Small intestine (tissue), 7 donors: ENCODE results near the gene CYBC1. TPM values are rescaled to one million over a fixed set of nuclear protein-coding genes. Genes with fewer than 3 reads are reported as not detected.

Experiments used
- DNase-seq, 2 donors: peaks; one replicate each; pipeline versions ENCODE4 v3.0.0 to v3.0.0-alpha.2; 2013
- FAIRE-seq: peaks from 2 replicates; lab custom pipeline; 2012; peaks lifted over from hg19 to GRCh38; lab: Jason Lieb, UNC
- H3K27ac ChIP-seq, 3 donors: one replicate each; pipeline ENCODE4 v1.5.1; 2013; ENCODE audit warnings: low read length in 2 of 3, mild to moderate bottlenecking in 2 of 3, control low read depth in 1 of 3, inconsistent platforms in 1 of 3, low read depth in 1 of 3, moderate library complexity in 1 of 3
- H3K27me3 ChIP-seq, 3 donors: one replicate each; pipeline ENCODE4 v1.6.1; 2013; ENCODE audit warnings: low read length in 3 of 3, inconsistent platforms in 1 of 3; ENCODE audit not compliant: control insufficient read depth in 3 of 3, insufficient read depth in 3 of 3
- H3K36me3 ChIP-seq, 3 donors: one replicate each; pipeline ENCODE4 v1.6.1; 2013; ENCODE audit warnings: low read length in 3 of 3, inconsistent platforms in 1 of 3, low read depth in 1 of 3, mild to moderate bottlenecking in 1 of 3, moderate library complexity in 1 of 3; ENCODE audit not compliant: control insufficient read depth in 3 of 3, insufficient read depth in 2 of 3
- H3K4me1 ChIP-seq, 3 donors: one replicate each; pipeline ENCODE4 v1.6.1; 2013; ENCODE audit warnings: low read length in 2 of 3, inconsistent platforms in 1 of 3, low read depth in 1 of 3, mild to moderate bottlenecking in 1 of 3, moderate library complexity in 1 of 3; ENCODE audit not compliant: control insufficient read depth in 3 of 3, insufficient read depth in 2 of 3
- H3K4me3 ChIP-seq, 3 donors: one replicate each; pipeline ENCODE4 v1.5.1; 2013; ENCODE audit warnings: low read length in 3 of 3, control low read depth in 1 of 3, inconsistent platforms in 1 of 3, low read depth in 1 of 3, mild to moderate bottlenecking in 1 of 3, moderate library complexity in 1 of 3
- H3K9me3 ChIP-seq, 2 donors: one replicate each; pipeline ENCODE4 v1.6.1; 2013; ENCODE audit warnings: low read depth in 1 of 2, low read length in 1 of 2; ENCODE audit not compliant: control insufficient read depth in 2 of 2, insufficient read depth in 1 of 2
- WGBS, 3 donors: extraction: QIAGEN DNeasy Blood & Tissue Kit; methylation state at CpG; one replicate each; pipeline ENCODE4 v1.1.7; 2013; 5-methylcytosine and 5-hydroxymethylcytosine counted together
- polyA plus RNA-seq, 4 donors: library from polyadenylated mRNA; stranded (reverse) in 3 of 4; unstranded in 1 of 4; fragments of 200-250 nt in 3 of 4; fragments of 120-200 nt in 1 of 4; gene quantifications; one replicate each; pipeline versions ENCODE4 v1.2.1 to v1.2.3, GENCODE V29; 2013
- donor health status: healthy with polysubstance abuse.
- donor health status: control.
- donor health status: control.
- donor health status: Bipolar disorder and iron deficiency.
- donor health status: healthy.

Gene CYBC1
- polyA plus RNA-seq, 4 donors, result 37.6 to 57.8 (median 41.2) TPM

DNA sequence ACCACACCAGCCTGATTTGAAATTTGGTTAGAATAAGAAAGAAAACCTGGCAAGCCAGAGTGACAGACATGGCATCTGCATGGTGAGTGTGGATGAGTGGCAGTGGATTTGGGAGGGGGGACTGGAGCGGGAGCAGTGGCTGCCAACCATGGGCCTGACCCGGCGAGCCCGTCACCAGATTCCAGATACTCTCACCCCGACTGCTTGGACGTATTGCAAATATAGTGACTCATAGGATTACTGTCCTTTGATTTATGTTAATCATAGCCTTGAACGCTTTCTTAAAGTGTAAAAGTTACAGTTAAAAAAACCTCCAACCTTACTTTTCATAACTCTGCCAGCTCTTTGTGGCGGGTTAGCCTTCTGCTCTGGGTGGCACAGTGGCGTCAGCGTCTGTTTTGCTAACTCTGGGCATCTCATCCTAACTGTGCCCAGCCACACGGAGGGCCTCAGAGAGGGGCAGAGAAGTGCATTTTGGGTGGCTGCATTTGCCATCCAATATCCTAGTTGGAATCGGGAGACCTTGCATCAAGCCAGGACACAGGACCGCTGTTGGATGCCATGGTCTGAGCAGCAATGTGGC, 42.2 kb upstream of the CYBC1 start:
- H3K27ac ChIP-seq, result no peak overlapping the region
- H3K4me1 ChIP-seq, result peaks cover 0 to 12% (median 0%) of the 10 kb centered on the region in 3 donors
- 49 to 83% (median 64%) methylated on average over 13 of the region's 13 CpGs for WGBS, 3 donors
- H3K9me3 ChIP-seq, result no peaks in the 10 kb centered on the region
- no peaks in the 10 kb centered on the region for H3K27me3 ChIP-seq
- no peak overlapping the region for H3K4me3 ChIP-seq
- FAIRE-seq (no peak), DNase-seq (no peak)
- H3K36me3 ChIP-seq, result peaks cover 0 to 21% (median 6%) of the 10 kb centered on the region in 3 donors

DNA sequence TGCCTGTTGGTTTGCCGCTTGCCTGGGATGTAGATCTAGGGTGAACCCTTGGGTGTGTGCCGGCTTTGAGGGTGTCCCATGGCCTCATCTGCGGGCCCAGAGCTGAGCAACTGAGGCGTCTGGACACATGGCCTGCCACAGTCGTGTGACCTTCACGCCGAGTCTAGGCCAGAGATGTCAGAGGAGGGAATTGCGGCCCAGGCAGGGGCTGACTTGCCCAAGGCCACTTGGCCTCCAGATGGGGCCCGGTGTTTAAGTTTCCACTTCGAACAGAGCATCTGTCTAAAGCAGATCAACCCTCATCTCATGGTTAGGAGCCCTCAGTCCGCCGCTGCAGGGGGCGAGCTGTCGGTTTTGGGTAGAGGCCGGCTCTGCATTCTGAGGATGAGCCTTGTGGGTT, 41.0 kb upstream of the CYBC1 start:
- Histone ChIP-seq H3K9me3 (no peaks in the 10 kb centered on the region), H3K27me3 (no peaks in the 10 kb centered on the region), H3K4me3 (no peak overlapping the region), H3K36me3 (peaks cover 3 to 33% (median 7%) of the 10 kb centered on the region in 3 donors), H3K27ac (no peak overlapping the region), H3K4me1 (peaks cover 0 to 7% (median 0%) of the 10 kb centered on the region in 3 donors)
- WGBS, 3 donors, result 86 to 97% (median 92%) methylated on average over 15 of the region's 15 CpGs
- no peak for DNase-seq
- no peak for FAIRE-seq

DNA sequence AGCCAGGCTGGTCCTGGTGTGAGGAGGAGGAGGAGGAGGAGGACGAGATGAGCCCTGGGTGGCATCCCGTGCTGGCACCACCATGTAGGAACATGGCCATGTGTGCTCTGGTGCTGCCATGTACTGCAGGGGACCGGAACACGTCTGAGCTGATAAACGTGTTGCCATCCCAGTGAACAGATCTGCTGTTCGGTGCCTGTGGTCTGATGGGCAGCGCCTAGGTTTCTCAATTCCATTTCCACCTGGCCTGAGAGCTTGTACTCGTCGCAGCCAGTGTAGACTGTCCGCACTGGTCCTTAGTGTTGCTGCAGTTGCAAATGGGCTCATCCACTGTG, 40.6 kb upstream of the CYBC1 start:
- no peak for DNase-seq
- H3K4me1 ChIP-seq, result peaks cover 0 to 8% (median 0%) of the 10 kb centered on the region in 3 donors
- 92 to 94% (median 93%) methylated on average over 10 of the region's 10 CpGs for WGBS, 3 donors
- no peaks in the 10 kb centered on the region for H3K27me3 ChIP-seq
- no peak overlapping the region for H3K4me3 ChIP-seq
- no peak overlapping the region for H3K27ac ChIP-seq
- FAIRE-seq, result no peak
- H3K9me3 ChIP-seq, result no peaks in the 10 kb centered on the region
- peaks cover 3 to 37% (median 8%) of the 10 kb centered on the region in 3 donors for H3K36me3 ChIP-seq

DNA sequence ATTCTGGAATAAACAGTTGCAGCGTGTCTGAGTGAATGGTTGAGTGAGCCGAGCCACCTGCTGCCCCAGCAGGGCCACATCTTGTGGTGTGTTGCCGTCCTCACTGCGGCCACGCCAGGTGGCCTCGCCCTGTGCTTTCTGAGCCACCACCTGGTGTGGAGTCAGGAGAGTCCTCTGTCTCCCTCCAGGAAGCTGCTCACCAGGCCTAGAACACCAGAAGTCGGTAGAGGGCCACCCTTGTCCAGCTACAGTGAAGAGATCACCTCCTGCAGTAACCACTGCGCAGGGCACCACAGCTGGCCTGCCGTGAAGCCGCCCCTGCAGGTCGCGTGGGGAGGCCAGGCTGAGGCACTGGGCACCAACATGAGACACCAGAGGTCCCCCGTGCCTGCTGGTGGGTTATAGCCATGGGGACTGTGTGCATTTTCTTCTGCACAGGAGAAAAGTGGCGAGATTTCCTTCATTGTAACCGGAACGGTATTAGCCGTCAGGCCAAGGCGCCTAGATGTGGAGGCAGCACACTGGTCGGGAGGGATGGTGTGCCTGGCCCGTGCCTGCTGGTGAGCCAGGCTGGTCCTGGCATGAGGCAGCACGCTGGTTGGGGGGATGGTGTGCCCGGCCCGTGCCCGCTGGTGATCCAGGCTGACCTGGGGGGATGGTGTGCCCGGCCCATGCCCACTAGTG, 40.1 kb upstream of the CYBC1 start:
- peaks cover 0 to 8% (median 0%) of the 10 kb centered on the region in 3 donors for H3K4me1 ChIP-seq
- H3K9me3 ChIP-seq, result no peaks in the 10 kb centered on the region
- peaks cover 3 to 42% (median 12%) of the 10 kb centered on the region in 3 donors for H3K36me3 ChIP-seq
- no peak overlapping the region for H3K27ac ChIP-seq
- FAIRE-seq, result no peak
- WGBS, 3 donors, result 71 to 80% (median 80%) methylated on average over 25 of the region's 25 CpGs
- DNase-seq, result no peak
- no peak overlapping the region for H3K4me3 ChIP-seq
- no peaks in the 10 kb centered on the region for H3K27me3 ChIP-seq

DNA sequence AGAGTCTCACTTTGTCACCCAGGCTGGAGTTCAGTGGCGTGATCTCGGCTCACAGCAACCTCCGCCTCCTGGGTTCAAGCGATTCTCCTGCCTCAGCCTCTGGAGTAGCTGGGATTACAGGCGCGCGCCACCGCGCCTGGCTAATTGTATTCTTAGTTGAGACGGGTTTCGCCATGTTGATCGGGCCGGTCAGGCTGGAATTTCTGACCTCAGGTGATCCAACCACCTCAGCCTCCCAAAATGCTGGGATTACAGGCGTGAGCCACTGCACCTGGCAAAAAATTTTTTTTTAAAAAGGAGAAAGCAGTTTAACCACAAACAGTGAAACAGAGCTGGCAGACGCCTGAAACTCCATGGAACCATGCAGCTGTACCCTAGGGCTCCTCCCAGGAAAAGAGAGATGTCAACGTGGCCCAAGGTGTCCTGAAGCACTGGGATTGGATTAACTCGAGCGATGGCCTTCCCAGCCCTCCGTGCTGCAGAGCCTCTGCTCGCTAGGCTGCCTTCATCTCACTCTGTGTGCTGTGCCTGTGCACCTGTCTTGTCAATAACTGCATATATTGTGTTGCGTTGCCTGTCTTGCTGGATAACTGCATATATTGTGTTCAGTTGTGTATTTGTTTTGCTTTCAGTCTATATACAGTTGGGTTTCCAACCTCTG, 39.4 kb upstream of the CYBC1 start:
- FAIRE-seq, result no peak
- DNase-seq, result no peak
- H3K4me1 ChIP-seq, result peaks cover 0 to 8% (median 0%) of the 10 kb centered on the region in 3 donors
- H3K27me3 ChIP-seq, result no peaks in the 10 kb centered on the region
- no peak overlapping the region for H3K4me3 ChIP-seq
- H3K9me3 ChIP-seq, result no peaks in the 10 kb centered on the region
- H3K27ac ChIP-seq, result peak overlapping the region in 1 of 3 donors; percentile 7
- peaks cover 3 to 47% (median 12%) of the 10 kb centered on the region in 3 donors for H3K36me3 ChIP-seq
- WGBS, 3 donors, result 87 to 90% (median 88%) methylated on average over 21 of the region's 21 CpGs

DNA sequence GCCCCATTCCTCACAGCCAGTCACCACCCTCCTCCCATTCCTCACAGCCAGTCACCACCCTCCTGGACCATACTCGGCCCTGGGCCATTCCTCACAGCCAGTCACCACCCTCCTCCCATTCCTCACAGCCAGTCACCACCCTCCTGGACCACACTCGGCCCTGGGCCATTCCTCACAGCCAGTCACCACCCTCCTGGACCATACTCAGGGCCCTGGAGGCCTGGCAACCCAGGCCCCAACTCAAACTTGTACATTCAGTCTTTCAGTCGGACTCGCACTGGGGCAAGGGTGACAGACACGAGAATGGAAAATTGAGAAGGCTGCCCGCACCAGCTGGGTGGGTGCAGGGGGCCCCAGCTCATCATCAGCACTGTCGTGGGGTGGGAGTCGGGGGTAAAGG, 38.6 kb upstream of the CYBC1 start:
- Histone ChIP-seq H3K36me3 (peaks cover 3 to 56% (median 18%) of the 10 kb centered on the region in 3 donors), H3K4me1 (peaks cover 0 to 5% (median 0%) of the 10 kb centered on the region in 3 donors), H3K4me3 (no peak overlapping the region), H3K27ac (no peak overlapping the region), H3K9me3 (no peaks in the 10 kb centered on the region), H3K27me3 (no peaks in the 10 kb centered on the region)
- 77 to 79% (median 77%) methylated on average over 8 of the region's 8 CpGs for WGBS, 3 donors
- DNase-seq (no peak), FAIRE-seq (no peak)

DNA sequence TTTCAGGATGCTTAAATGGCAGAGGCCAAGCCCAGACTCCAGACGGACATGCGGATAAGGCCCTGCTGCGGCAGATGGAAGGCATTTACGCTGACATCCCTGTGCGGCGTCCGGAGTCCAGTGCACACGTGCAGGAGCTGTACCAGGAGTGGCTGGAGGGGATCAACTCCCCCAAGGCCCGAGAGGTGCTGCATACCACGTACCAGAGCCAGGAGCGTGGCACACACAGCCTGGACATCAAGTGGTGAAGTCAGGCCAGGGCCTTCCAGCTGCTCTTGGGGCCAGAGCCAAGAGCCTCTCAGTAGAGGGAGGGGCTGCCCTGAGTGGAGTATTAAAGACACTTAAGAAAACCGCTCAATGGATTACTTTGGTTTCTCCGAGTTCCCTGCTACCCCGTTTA, 37.4 kb upstream of the CYBC1 start:
- FAIRE-seq (no peak), DNase-seq (no peak)
- peaks cover 3 to 65% (median 23%) of the 10 kb centered on the region in 3 donors for H3K36me3 ChIP-seq
- no peaks in the 10 kb centered on the region for H3K9me3 ChIP-seq
- H3K27me3 ChIP-seq, result no peaks in the 10 kb centered on the region
- 75 to 93% (median 92%) methylated on average over 14 of the region's 14 CpGs for WGBS, 3 donors
- H3K4me1 ChIP-seq, result peaks cover 0 to 3% (median 0%) of the 10 kb centered on the region in 3 donors
- H3K4me3 ChIP-seq, result no peak overlapping the region
- H3K27ac ChIP-seq, result no peak overlapping the region

DNA sequence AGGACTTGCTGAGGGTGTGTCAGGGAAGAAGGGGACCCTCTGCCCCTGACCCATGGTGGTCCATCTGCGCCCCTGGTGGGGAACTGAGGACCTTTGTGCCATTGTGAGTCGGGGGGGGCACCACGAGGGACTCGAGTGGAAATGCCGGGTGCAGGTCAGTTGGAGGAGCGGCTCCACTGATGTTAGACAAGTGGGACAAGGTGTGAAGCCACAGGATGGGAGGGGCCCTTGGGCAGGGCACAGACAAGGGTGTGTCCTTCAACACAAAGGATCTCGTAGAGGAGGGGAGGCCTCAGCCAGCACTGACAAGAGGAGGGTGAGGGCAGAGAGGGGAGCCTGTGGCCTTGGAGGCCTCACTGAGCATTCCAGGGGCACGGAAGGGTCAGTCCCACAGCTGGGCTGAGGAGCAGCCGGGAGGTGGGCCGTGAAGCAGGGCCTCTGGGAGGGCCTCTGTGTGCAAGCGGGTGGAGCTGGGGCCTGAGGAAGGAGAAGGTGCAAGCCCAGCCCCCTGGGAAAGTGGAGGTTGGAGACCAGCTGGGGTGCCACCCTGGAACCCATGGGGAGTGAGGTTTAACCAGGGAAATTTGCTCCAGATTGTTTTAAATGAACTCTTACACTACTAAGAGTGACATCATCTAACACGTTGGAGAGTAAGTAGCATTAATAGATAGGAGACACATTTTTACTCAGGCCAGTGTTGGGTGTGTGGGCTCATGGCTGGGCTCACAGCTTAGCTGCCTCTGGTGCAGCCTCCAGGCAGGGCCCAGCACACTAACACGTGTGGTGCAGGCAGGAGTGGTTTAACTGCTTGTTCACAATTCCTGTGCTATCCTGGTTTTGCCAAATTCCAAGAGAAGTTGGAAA, 35.9 kb upstream of the CYBC1 start:
- Histone ChIP-seq H3K27ac (no peak overlapping the region), H3K27me3 (no peaks in the 10 kb centered on the region), H3K4me1 (peaks cover 0 to 3% (median 0%) of the 10 kb centered on the region in 3 donors), H3K36me3 (peaks cover 7 to 73% (median 26%) of the 10 kb centered on the region in 3 donors), H3K4me3 (no peak overlapping the region), H3K9me3 (no peaks in the 10 kb centered on the region)
- FAIRE-seq (no peak), DNase-seq (no peak)
- WGBS, 3 donors, result 75 to 82% (median 76%) methylated on average over 13 of the region's 13 CpGs
